Liver (tissue), 3 donors: ENCODE data around the gene SDR9C7.

Experiments used
- EGR1 ChIP-seq, 2 donors: IDR thresholded peaks; 2 replicates each; pipeline ENCODE4 v1.6.1; 2016 to 2018; ENCODE audit warnings: antibody characterized with exemption in 2 of 2, low read depth in 2 of 2
- GABPA ChIP-seq, 2 donors: IDR thresholded peaks in 1 of 2; conservative IDR thresholded peaks in 1 of 2; 2 replicates each; pipeline ENCODE4 v1.6.1; 2016; ENCODE audit warnings: antibody characterized with exemption in 2 of 2, mild to moderate bottlenecking in 1 of 2, moderate library complexity in 1 of 2
- RAD21 ChIP-seq, 2 donors: IDR thresholded peaks; 2 replicates each; pipeline ENCODE4 v1.6.1; 2016; ENCODE audit warnings: antibody characterized with exemption in 2 of 2, mild to moderate bottlenecking in 2 of 2
- TF ChIP-seq, protein P1 (sequence below): fragments of 150-350 bp; IDR thresholded peaks from 2 replicates; pipeline ENCODE4 v1.5.1; 2017; ENCODE audit warnings: improper control_type of control experiment, low read depth, low read length; ENCODE audit not compliant: missing input control
- donor health status: healthy.
- donor health status: healthy.

DNA sequence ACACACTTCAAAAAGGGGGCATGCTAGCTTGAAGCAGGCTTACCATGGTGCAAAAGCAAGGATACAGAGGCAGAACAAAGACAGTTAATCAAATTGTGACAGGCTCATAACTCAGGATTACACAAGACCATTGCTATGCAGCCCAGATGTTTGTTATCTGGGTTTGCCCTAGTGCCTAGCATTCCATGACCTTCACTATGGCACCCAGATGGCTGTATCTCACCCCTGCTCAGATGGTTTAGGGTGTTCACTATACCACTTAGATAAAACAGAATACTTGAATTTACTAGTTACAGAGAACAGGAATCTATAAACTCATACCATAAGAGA is 56.2 kb downstream of the SDR9C7 start:
- TF ChIP-seq EGR1 (IDR thresholded peaks at IDR 0.05; ENCODE audit: low read depth in 2 of 2), result no peak
- TF ChIP-seq, protein P1, sequence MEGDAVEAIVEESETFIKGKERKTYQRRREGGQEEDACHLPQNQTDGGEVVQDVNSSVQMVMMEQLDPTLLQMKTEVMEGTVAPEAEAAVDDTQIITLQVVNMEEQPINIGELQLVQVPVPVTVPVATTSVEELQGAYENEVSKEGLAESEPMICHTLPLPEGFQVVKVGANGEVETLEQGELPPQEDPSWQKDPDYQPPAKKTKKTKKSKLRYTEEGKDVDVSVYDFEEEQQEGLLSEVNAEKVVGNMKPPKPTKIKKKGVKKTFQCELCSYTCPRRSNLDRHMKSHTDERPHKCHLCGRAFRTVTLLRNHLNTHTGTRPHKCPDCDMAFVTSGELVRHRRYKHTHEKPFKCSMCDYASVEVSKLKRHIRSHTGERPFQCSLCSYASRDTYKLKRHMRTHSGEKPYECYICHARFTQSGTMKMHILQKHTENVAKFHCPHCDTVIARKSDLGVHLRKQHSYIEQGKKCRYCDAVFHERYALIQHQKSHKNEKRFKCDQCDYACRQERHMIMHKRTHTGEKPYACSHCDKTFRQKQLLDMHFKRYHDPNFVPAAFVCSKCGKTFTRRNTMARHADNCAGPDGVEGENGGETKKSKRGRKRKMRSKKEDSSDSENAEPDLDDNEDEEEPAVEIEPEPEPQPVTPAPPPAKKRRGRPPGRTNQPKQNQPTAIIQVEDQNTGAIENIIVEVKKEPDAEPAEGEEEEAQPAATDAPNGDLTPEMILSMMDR, result no peak
- TF ChIP-seq RAD21 (IDR thresholded peaks at IDR 0.05), result no peak
- no peak for TF ChIP-seq GABPA (IDR thresholded peaks at IDR 0.05 in 1 of 2, conservative IDR thresholded peaks at IDR 0.05 in 1 of 2)
